GM21360 (cell line): ENCODE results near the gene CYYR1.

ENCODE experiments used
- ATAC-seq: cut with Tn5 transposase; IDR thresholded peaks from one replicate; pipeline ENCODE4 v1.9.1; 2021; ENCODE audit warnings: mild to moderate bottlenecking, moderate library complexity; ENCODE audit not compliant: unreplicated experiment

The CYYR1 gene

DNA sequence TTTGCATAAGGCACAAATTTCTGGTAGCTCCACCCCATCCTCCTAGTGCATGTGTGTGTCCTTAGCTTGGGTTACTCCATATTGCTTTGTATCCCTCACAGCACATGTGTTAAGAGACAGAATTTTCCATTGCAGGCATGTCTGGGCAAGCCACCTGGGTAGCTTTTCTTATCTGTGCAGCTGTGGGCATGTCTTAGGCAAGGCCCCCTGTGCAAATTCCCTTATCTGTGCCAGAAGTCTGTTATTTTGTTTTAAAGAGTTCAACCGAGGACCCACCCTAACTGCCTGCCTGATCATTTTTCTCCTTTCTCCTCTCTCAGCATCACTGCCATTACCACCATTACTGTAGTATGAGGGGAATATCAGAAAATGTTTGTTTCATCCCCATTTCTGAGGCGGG lies 131.9 kb downstream of the CYYR1 start:
- no peak for ATAC-seq

GRCh38 chr21:26438976-26439375 lies 134.1 kb downstream of the CYYR1 start:
- ATAC-seq, result no peak

- ATAC-seq, result no peak
Observed at GRCh38 chr21:26437326-26438009, 135.6 kb downstream of the CYYR1 start.

DNA sequence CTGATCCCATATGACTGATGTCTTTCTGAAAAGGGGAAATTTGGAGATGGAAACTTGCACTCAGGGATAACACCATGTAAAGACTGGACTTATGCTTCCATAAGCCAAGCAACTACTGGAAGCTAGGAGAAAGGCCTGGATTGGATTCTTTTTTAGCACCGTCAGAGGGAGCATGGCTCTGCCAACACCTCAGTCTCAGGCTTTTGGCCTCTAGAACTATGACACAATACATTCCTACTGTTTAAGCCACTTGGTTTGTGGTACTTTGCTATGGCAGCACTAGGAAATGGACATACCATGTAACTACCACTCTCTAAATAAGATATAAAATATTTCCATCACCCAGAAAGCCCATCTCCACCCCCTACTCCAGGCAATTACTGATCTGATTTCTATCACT lies 139.7 kb downstream of the CYYR1 start:
- ATAC-seq, result no peak

DNA sequence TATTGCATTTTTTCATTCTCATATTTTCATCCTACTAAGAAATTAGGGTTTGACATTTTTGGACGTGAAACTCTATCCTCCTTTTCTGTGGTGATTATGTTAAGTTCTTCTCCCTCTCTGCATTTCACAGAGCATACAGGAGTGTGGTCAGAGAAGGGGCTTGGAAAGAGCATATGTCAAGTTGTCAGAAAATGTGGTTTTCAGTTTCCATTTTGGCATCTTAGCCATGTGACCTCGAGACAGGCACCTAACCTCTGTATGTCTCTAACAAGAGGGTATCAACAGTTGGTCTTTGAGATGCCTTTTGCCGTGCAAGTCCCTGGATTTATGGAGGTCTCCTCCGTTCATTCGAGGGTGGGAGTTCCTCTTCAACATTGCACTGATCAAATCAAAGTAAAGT lies 140.7 kb downstream of the CYYR1 start:
- ATAC-seq, result no peak

DNA sequence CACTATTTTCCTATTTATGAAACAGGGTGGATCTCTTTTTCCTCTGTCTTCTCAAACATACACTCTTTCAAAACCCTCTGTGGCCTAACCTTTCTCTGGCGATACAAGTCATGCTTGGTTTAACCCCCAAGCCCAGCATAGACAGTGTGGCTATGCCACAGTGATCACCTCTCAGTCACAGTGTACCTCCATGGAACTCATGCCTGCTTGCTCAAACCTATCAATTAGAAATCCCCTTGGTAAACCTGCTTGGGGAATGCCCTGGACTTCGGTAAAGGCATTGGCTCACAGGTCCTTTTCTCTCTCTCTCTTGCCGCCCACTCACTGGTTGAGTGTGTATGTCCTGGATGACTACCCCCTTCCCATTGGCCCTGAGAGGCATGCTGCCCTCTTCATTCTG lies 147.5 kb downstream of the CYYR1 start:
- no peak for ATAC-seq

DNA sequence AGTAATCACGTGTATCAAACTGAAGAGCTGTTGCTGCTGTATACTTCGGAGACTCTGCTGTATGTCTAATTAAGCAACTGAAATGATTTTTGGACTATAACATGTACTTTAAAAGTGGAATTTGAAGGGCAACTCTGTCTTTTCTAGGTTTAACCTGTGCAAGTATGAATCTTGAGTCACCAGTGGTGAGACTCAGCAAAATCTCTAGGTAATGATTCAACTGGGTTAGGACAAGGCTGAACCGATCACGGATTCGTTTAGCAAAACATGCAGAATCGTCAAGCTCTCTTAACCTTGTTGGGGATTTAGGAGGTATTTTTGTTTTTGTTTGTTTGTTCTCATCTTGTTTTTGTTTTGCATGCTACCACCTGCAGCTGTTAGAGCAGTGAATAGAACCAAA lies 149.6 kb downstream of the CYYR1 start:
- ATAC-seq, result no peak

DNA sequence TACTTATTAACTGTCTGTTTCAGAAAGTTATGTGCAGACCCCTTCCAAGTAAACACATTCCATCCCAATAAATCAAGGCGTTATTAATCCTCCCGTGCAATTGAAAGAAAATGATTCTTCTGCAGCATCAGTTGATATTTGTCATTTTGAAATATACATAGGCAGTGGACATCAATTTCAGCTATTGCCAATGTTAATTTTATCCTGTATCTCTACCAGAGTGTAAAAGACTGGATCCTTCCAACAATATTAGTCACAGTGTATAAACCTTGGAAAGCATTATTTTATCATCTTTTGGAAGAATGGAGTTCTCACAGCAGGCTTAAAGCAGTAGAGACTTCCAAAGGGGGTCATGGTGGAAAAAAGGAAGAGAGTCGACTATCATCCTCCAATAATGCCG lies 150.4 kb downstream of the CYYR1 start:
- no peak for ATAC-seq

DNA sequence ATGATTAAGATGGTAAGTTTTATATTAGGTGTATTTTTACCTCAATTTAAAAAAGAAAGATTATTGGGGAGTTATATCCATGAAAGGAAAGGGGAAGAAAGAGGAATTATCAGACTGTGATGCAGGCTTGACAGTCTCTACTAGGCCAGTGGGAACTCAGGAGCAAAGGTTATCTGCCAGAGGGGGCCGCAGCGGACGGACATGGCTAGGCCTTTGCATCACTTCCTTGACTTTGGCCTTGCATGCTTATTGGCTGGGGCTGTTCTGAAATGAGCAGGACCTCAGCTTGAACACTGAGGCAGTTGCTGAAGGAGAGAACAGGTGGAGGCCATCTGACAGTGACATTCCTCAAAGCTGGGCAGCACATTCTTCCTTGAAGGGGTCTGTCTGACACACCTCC lies 150.9 kb downstream of the CYYR1 start:
- ATAC-seq, result no peak

- ATAC-seq, result no peak
Observed at GRCh38 chr21:26421724-26422123, 151.4 kb downstream of the CYYR1 start.
